ENCODE results near the gene SBNO1.

DNA sequence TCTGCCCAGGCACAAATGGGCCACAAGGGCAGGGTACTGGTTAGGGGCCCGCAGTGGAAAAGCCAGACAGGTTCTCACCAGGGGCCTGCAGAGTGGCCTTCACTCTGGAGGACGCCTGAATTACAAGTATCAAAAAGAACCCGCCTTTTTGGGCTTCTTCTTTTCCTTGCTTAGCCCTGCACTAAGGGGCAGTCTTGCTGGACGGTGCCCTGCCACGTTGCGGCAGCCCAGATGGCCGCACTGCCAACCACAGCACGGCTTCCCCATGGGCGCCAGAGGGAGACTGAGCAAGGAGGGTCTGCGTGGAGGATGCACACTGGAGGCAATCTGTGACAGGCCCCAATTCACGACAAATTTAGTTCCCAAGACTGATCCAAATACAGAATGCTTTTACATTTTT is 74.7 kb downstream of the SBNO1 start:
- TF ChIP-seq, protein P1, sequence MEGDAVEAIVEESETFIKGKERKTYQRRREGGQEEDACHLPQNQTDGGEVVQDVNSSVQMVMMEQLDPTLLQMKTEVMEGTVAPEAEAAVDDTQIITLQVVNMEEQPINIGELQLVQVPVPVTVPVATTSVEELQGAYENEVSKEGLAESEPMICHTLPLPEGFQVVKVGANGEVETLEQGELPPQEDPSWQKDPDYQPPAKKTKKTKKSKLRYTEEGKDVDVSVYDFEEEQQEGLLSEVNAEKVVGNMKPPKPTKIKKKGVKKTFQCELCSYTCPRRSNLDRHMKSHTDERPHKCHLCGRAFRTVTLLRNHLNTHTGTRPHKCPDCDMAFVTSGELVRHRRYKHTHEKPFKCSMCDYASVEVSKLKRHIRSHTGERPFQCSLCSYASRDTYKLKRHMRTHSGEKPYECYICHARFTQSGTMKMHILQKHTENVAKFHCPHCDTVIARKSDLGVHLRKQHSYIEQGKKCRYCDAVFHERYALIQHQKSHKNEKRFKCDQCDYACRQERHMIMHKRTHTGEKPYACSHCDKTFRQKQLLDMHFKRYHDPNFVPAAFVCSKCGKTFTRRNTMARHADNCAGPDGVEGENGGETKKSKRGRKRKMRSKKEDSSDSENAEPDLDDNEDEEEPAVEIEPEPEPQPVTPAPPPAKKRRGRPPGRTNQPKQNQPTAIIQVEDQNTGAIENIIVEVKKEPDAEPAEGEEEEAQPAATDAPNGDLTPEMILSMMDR (IDR thresholded peaks at IDR 0.05; ENCODE audit: insufficient read depth, low read length, poor library complexity, severe bottlenecking) = no peak
- no peak for TF ChIP-seq EZH2phosphoT487 (conservative IDR thresholded peaks at IDR 0.05; ENCODE audit: low read length)
